ENCODE measurements around the gene ANKFY1.
"Not testable (repeated sequence)": the region's sequence is repeated elsewhere in the genome, so short reads cannot be mapped to it uniquely, and the experiment has no call there.

Gene ANKFY1

DNA sequence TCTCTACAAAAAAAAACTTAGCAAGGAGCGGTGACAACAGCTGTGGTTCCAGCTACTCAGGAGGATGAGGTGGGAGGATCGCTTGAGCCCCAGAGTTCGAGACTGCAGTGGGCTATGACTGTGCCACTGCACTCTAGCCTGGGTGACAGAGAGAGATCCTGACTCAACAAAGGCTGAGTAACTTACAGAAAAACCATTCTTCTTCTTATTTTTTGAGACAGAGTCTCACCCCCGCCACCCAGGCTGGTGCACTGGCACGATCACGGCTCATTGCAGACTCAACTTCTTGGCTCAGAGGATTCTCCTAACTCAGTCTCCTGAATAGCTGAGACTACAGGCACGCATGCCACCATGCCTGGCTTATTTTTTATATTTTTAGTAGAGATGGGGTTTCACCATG, 64.8 kb downstream of the ANKFY1 start:
- TF ChIP-seq, protein P1, sequence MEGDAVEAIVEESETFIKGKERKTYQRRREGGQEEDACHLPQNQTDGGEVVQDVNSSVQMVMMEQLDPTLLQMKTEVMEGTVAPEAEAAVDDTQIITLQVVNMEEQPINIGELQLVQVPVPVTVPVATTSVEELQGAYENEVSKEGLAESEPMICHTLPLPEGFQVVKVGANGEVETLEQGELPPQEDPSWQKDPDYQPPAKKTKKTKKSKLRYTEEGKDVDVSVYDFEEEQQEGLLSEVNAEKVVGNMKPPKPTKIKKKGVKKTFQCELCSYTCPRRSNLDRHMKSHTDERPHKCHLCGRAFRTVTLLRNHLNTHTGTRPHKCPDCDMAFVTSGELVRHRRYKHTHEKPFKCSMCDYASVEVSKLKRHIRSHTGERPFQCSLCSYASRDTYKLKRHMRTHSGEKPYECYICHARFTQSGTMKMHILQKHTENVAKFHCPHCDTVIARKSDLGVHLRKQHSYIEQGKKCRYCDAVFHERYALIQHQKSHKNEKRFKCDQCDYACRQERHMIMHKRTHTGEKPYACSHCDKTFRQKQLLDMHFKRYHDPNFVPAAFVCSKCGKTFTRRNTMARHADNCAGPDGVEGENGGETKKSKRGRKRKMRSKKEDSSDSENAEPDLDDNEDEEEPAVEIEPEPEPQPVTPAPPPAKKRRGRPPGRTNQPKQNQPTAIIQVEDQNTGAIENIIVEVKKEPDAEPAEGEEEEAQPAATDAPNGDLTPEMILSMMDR (IDR thresholded peaks at IDR 0.05; ENCODE audit: extremely low read depth, insufficient read depth, missing control alignments) = no peak
- in situ Hi-C loops (cut with MboI; ENCODE audit: low pct_unique_long_range_greater_than_20kb, low sequenced_read_pairs, unreplicated experiment) = no loop called here

DNA sequence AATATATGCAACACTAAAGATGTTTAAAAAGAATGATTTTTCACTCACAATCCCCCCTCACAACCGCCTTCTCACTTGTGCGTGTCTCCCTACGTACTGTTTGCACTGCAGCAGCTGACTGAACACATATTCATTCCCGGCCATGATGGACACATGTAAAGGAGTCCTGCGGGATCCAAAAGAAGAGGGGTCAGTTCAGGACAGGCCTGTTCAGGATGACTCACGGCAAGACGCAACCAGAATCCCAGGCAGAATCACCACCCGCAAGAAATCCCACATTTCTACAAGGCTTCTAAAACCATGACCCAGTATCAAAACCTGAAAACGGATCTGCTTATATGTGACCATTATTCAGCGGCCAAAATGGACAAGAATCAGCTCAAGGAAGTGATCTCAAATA, 68.5 kb downstream of the ANKFY1 start:
- DNase-seq (ENCODE audit: low spot score) = no peak
- TF ChIP-seq, protein P1 (IDR thresholded peaks at IDR 0.05; ENCODE audit: extremely low read depth, insufficient read depth, missing control alignments) = no peak
- in situ Hi-C loops (cut with MboI; ENCODE audit: low pct_unique_long_range_greater_than_20kb, low sequenced_read_pairs, unreplicated experiment) = no loop called here

More for the DNA sequence above, 64.8 kb downstream of the ANKFY1 start:
- no peak for DNase-seq (ENCODE audit: low spot score)

- DNase-seq (ENCODE audit: low spot score) = no peak
- TF ChIP-seq, protein P1 (IDR thresholded peaks at IDR 0.05; ENCODE audit: extremely low read depth, insufficient read depth, missing control alignments) = no peak
- in situ Hi-C loops (cut with MboI; ENCODE audit: low pct_unique_long_range_greater_than_20kb, low sequenced_read_pairs, unreplicated experiment) = no loop called here
Measured at GRCh38 chr17:4194796-4195195, 69.0 kb downstream of the ANKFY1 start.

DNA sequence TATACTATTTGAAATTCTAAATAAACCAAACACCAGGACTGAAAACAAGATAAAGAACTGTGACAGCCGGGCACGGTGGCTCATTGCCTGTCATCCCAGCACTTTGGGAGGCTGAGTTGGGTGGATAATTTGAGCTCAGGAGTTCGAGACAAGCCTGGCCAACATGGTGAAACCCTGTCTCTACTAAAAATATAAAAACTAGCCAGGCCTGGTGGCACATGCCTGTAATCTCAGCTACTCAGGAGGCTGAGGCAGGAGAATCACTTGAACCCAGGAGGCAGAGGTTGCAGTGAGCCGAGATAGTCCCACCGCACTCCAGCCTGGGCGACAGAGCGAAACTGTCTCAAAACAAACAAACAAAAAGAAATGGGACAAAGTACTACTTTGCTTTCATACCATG, 73.0 kb downstream of the ANKFY1 start:
- DNase-seq (ENCODE audit: low spot score); in situ Hi-C loops (cut with MboI; ENCODE audit: low pct_unique_long_range_greater_than_20kb, low sequenced_read_pairs, unreplicated experiment): not testable (repeated sequence)

GRCh38 chr17:4189280-4189679, 74.5 kb downstream of the ANKFY1 start:
- no peak for DNase-seq (ENCODE audit: low spot score)
- TF ChIP-seq, protein P1 (IDR thresholded peaks at IDR 0.05; ENCODE audit: extremely low read depth, insufficient read depth, missing control alignments) = no peak
- in situ Hi-C loops (cut with MboI; ENCODE audit: low pct_unique_long_range_greater_than_20kb, low sequenced_read_pairs, unreplicated experiment) = no loop called here

GRCh38 chr17:4188076-4188475, 75.7 kb downstream of the ANKFY1 start:
- in situ Hi-C loops (cut with MboI; ENCODE audit: low pct_unique_long_range_greater_than_20kb, low sequenced_read_pairs, unreplicated experiment) = no loop called here
- TF ChIP-seq, protein P1 (IDR thresholded peaks at IDR 0.05; ENCODE audit: extremely low read depth, insufficient read depth, missing control alignments) = no peak
- DNase-seq (ENCODE audit: low spot score) = no peak

DNA sequence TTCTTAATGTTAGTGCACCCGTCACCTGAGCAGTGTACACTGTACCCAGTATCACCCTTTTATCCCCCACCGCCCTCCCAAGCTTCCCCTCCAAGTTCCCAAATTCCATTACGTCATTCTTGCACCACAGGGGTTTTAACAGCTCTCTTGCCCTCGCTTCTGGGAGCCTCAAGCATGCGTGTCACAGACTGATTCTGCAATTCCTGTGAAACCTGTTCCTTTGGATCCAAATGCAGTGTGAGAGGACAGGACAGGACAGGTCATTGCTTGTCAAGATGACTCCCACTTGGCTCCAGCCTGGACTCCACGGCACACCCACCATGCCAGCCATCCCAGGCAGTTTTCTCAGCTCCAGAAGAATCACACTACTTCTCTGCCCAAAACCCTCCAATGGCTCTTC, 76.7 kb downstream of the ANKFY1 start:
- TF ChIP-seq, protein P1 (IDR thresholded peaks at IDR 0.05; ENCODE audit: extremely low read depth, insufficient read depth, missing control alignments) = no peak
- in situ Hi-C loops (cut with MboI; ENCODE audit: low pct_unique_long_range_greater_than_20kb, low sequenced_read_pairs, unreplicated experiment) = no loop called here
- no peak for DNase-seq (ENCODE audit: low spot score)
